ENCODE results near the gene CHKB. TPM values are rescaled to one million over a fixed set of nuclear protein-coding genes. Genes with fewer than 3 reads are reported as not detected.

CHKB gene
- polyA plus RNA-seq, 1 donor (not counting 4 experiments of a cell fraction or from before 2014, with no cell fraction given) = 49.0 TPM

GRCh38 chr22:50529416-50529896, 53.2 kb downstream of the CHKB start:
- no peak for DNase-seq (ENCODE audit: low read depth, low spot score)
- H3K36me3 ChIP-seq (ENCODE audit: control insufficient read depth in 2 of 2, extremely low read depth in 1 of 2, insufficient read depth in 2 of 2, low read length in 2 of 2) = peaks cover 0 to 2% of the 10 kb centered on the region in 2 experiments
- no peaks in the 10 kb centered on the region for H3K9me3 ChIP-seq (ENCODE audit: control insufficient read depth, low read depth, low read length)
- peak overlapping the region; percentile 85 for H3K4me2 ChIP-seq (ENCODE audit: control insufficient read depth, extremely low read depth, insufficient read depth, low read depth, low read length)
- peaks cover 5% of the 10 kb centered on the region for H3K79me2 ChIP-seq (ENCODE audit: control insufficient read depth, insufficient read depth, low read length)
- peaks cover 11% of the 10 kb centered on the region for H3K27me3 ChIP-seq (ENCODE audit: control insufficient read depth, extremely low read depth, insufficient read depth, low read length)
- H2AFZ ChIP-seq (ENCODE audit: control insufficient read depth, low read length) = no peak overlapping the region
- no peaks in the 10 kb centered on the region for H4K20me1 ChIP-seq (ENCODE audit: control insufficient read depth, extremely low read depth, insufficient read depth, low read length)
- peaks cover 15% of the 10 kb centered on the region for H3K4me1 ChIP-seq (ENCODE audit: control insufficient read depth, extremely low read depth, insufficient read depth, low read length)
- TF ChIP-seq, protein P1, sequence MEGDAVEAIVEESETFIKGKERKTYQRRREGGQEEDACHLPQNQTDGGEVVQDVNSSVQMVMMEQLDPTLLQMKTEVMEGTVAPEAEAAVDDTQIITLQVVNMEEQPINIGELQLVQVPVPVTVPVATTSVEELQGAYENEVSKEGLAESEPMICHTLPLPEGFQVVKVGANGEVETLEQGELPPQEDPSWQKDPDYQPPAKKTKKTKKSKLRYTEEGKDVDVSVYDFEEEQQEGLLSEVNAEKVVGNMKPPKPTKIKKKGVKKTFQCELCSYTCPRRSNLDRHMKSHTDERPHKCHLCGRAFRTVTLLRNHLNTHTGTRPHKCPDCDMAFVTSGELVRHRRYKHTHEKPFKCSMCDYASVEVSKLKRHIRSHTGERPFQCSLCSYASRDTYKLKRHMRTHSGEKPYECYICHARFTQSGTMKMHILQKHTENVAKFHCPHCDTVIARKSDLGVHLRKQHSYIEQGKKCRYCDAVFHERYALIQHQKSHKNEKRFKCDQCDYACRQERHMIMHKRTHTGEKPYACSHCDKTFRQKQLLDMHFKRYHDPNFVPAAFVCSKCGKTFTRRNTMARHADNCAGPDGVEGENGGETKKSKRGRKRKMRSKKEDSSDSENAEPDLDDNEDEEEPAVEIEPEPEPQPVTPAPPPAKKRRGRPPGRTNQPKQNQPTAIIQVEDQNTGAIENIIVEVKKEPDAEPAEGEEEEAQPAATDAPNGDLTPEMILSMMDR (optimal IDR thresholded peaks at IDR 0.05 in 1 of 3, IDR thresholded peaks at IDR 0.05 in 1 of 3, conservative IDR thresholded peaks at IDR 0.05 in 1 of 3; ENCODE audit: extremely low read depth in 1 of 3, insufficient read depth in 2 of 3, low read length in 3 of 3) = no peak
- TF ChIP-seq EZH2 (IDR thresholded peaks at IDR 0.05; ENCODE audit: low read length) = no peak
- peak overlapping the region; percentile 60 for H3K9ac ChIP-seq (ENCODE audit: control insufficient read depth, extremely low read depth, insufficient read depth, low read length)
- H3K9me1 ChIP-seq (ENCODE audit: control insufficient read depth, extremely low read depth, insufficient read depth, low read length) = no peaks in the 10 kb centered on the region
- dilution Hi-C loops (cut with MboI; ENCODE audit: extremely low pct_ligation_motif_present, low sequenced_read_pairs) = no loop called here
- no peak for FAIRE-seq
- no peak overlapping the region for H3K27ac ChIP-seq (ENCODE audit: control insufficient read depth, insufficient read depth, low read length)
- peak overlapping the region; percentile 50 to 79 (median 58) for H3K4me3 ChIP-seq (ENCODE audit: control insufficient read depth in 2 of 3, extremely low read depth in 1 of 3, insufficient read depth in 2 of 3, low read depth in 1 of 3, low read length in 3 of 3)

Other genes with a start within 250 kb of the CHKB start
- gene PPP6R2, start 239.5 kb downstream of the CHKB start, polyA plus RNA-seq = 19.8 to 29.7 TPM (median 23.2 TPM) in 3 replicates
- gene SBF1, start 107.8 kb downstream of the CHKB start, polyA plus RNA-seq = 16.2 to 34.4 TPM (median 25.8 TPM) in 3 replicates
- 0.21 to 0.54 TPM (median 0.27 TPM) in 3 replicates for gene ADM2, start 101.3 kb downstream of the CHKB start, polyA plus RNA-seq
- gene MIOX, start 96.0 kb downstream of the CHKB start, polyA plus RNA-seq = not detected in 3 replicates
- 13.2 to 29.4 TPM (median 22.0 TPM) in 3 replicates for gene LMF2, start 75.1 kb downstream of the CHKB start, polyA plus RNA-seq
- gene NCAPH2, start 74.6 kb downstream of the CHKB start, polyA plus RNA-seq = 11.0 to 16.4 TPM (median 11.4 TPM) in 3 replicates
- 1.9 to 4.3 TPM (median 2.4 TPM) in 3 replicates for gene SCO2, start 57.3 kb downstream of the CHKB start, polyA plus RNA-seq
- gene TYMP, start 52.8 kb downstream of the CHKB start, polyA plus RNA-seq = 25.5 to 121 TPM (median 40.3 TPM) in 3 replicates
- 0.01 to 0.08 TPM in 2 of 3 replicates, not detected in the other for gene KLHDC7B, start 37.0 kb downstream of the CHKB start, polyA plus RNA-seq
- gene SYCE3, start 19.9 kb downstream of the CHKB start, polyA plus RNA-seq = 0.17 to 0.36 TPM in 2 of 3 replicates, not detected in the other
- 10.2 to 14.6 TPM (median 11.0 TPM) in 3 replicates for gene CPT1B, start 4.4 kb downstream of the CHKB start, polyA plus RNA-seq
- 0.29 to 1.0 TPM (median 0.31 TPM) in 3 replicates for gene MAPK8IP2, start 17.9 kb upstream of the CHKB start, polyA plus RNA-seq
- gene ARSA, start 45.3 kb upstream of the CHKB start, polyA plus RNA-seq = 12.1 to 20.8 TPM (median 19.5 TPM) in 3 replicates
- 1.00 to 1.8 TPM (median 1.6 TPM) in 3 replicates for gene SHANK3, start 90.0 kb upstream of the CHKB start, polyA plus RNA-seq
- gene ACR, start 155.4 kb upstream of the CHKB start, polyA plus RNA-seq = not detected in 3 replicates
- gene RABL2B, start 200.8 kb upstream of the CHKB start, polyA plus RNA-seq = 29.8 to 38.1 TPM (median 30.7 TPM) in 3 replicates